ENCODE measurements around the gene TUBGCP6. TPM values are rescaled to one million over a fixed set of nuclear protein-coding genes. Genes with fewer than 3 reads are reported as not detected.

TUBGCP6 gene
- total RNA-seq, 1 experiment from 2014 or later = 38.6 TPM

DNA sequence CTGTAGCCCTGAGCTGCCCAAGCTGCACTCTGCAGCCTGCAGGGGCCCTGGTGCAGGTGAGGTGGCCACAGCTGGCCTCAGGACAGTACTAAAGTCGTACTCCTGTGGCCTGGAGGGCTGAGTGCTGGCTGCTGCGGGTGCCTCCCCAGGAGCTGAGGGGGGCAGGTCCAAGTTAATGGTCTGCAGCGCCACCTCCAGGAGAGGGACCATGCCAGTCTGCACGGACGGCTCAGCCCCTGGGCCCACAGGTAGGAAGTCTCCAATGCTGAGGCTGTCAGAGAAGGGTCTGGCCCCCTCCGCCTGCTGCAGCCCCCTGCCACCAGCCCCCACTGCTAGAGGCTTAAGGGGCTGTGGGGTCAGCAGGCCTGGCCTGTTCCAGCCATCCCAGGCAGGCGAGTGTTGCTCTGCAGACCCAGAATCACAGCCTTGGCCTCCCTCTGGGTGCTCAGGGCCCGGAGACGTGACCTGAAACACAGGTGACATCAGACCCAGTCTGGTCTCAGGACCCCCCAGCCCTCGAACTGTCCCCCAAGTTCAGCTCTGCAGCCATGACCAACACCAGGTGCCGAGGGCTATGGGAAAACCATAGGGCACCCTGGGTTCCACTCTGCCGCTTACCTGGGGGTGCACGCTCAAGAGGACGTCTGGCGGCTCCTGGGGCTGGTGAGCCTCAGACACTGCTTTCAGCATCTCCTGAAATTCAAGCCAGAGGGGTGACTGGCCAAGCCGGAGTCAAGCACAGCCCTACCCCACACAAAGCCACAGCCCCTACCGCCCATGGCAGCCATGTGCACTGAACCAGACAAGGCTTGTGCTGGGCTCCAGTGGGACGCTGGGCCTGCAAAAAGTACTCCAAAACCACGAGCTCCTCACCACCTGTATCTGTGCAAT, 23.2 kb downstream of the TUBGCP6 start:
- no peak overlapping the region for H3K4me3 ChIP-seq (replicated peaks in 1 of 2; ENCODE audit: low read depth in 1 of 2, low read length in 2 of 2)
- H3K79me2 ChIP-seq (ENCODE audit: insufficient read depth, low read length) = no peaks in the 10 kb centered on the region
- H3K9me2 ChIP-seq (ENCODE audit: insufficient read depth) = no peaks in the 10 kb centered on the region
- H3K27ac ChIP-seq (ENCODE audit: low read depth, low read length) = no peak overlapping the region; the same call in 1 of the 2 replicates
- no peak for DNase-seq (ENCODE audit: low read depth, low spot score)
- no peak overlapping the region for H3K4me2 ChIP-seq (ENCODE audit: low read length)
- intact Hi-C loops (cut with micrococcal nuclease) = no loop called here
- H3K9ac ChIP-seq (ENCODE audit: low read length) = no peak overlapping the region
- CTCF ChIA-PET = no interaction called here
- no peak overlapping the region for H2AFZ ChIP-seq (ENCODE audit: low read depth, low read length, poor library complexity, severe bottlenecking)
- peaks cover 26 to 46% of the 10 kb centered on the region in 2 experiments; a peak in 3 of 4 replicates for H3K36me3 ChIP-seq (ENCODE audit: control insufficient read depth in 1 of 2, insufficient read depth in 2 of 2, low read length in 2 of 2)
- no peak for ATAC-seq
- H3K9me3 ChIP-seq (ENCODE audit: control insufficient read depth in 1 of 2, insufficient read depth in 1 of 2, low read depth in 1 of 2, low read length in 2 of 2) = no peaks in the 10 kb centered on the region
- H3K27me3 ChIP-seq (ENCODE audit: insufficient read depth, low read length) = no peaks in the 10 kb centered on the region
- TF ChIP-seq CBX3 (IDR thresholded peaks at IDR 0.05; ENCODE audit: low read depth) = no peak
- peak in 1 of 3 experiments; percentile 25; a peak in 1 of 6 replicates for TF ChIP-seq CTCF (IDR thresholded peaks at IDR 0.05 in 2 of 3, conservative IDR thresholded peaks at IDR 0.05 in 1 of 3; ENCODE audit: borderline replicate concordance in 1 of 3, insufficient read depth in 1 of 3, low read depth in 2 of 3, low read length in 2 of 3)
- peaks cover 0 to 8% of the 10 kb centered on the region in 2 experiments; a peak in 3 of 4 replicates for H3K4me1 ChIP-seq (ENCODE audit: control insufficient read depth in 1 of 2, insufficient read depth in 2 of 2, low read length in 2 of 2)
- BruUV-seq (replicated peaks) = no TSS peak
- POLR2A ChIA-PET = no interaction called here
- no peaks in the 10 kb centered on the region for H4K20me1 ChIP-seq (ENCODE audit: insufficient read depth)
- RAD21 ChIA-PET (ENCODE audit: low non-redundant PET in 1 of 2, low total read pairs in 2 of 2, uncharacterized antibody in 2 of 2, unreplicated experiment in 2 of 2) = no interaction called here

DNA sequence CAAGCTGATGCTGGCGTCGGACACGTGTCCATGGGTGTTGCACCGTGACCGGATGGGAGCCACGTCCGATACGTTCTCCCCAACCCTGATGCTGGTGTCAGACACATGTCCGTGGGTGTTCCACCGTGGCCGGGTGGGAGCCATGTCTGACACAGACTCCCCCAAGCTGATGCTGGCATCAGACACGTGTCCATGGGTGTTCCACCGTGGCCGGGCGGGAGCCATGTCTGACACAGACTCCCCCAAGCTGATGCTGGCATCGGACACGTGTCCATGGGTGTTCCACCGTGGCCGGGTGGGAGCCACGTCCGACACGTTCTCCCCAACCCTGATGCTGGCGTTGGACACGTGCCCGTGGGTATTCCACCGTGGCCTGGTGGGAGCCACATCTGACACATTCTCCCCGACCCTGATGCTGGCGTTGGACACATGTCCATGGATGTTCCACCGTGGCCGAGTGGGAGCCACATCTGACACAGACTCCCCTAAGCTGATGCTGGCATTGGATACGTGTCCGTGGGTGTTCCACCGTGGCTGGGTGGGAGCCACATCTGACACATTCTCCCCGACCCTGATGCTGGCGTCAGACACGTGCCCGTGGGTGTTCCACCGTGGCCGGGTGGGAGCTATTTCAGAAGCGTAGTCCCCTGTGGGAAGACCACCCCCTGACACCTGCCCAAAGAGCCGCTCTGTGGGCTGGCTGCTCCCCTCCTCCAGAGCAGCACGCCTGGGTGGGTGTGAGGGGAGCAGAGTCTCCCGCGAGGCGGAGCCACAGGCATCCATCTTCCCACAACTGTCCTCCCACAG, 24.0 kb downstream of the TUBGCP6 start:
- ChIA-PET RAD21 (ENCODE audit: low non-redundant PET in 1 of 2, low total read pairs in 2 of 2, uncharacterized antibody in 2 of 2, unreplicated experiment in 2 of 2) (no interaction called here), POLR2A (no interaction called here), CTCF (no interaction called here)
- H2AFZ ChIP-seq (ENCODE audit: low read depth, low read length, poor library complexity, severe bottlenecking) = no peak overlapping the region
- H3K9me3 ChIP-seq (ENCODE audit: control insufficient read depth in 1 of 2, insufficient read depth in 1 of 2, low read depth in 1 of 2, low read length in 2 of 2) = no peaks in the 10 kb centered on the region
- intact Hi-C loops (cut with micrococcal nuclease) = no loop called here
- no peak overlapping the region for H3K4me3 ChIP-seq (replicated peaks in 1 of 2; ENCODE audit: low read depth in 1 of 2, low read length in 2 of 2)
- H3K79me2 ChIP-seq (ENCODE audit: insufficient read depth, low read length) = no peaks in the 10 kb centered on the region
- no peaks in the 10 kb centered on the region for H4K20me1 ChIP-seq (ENCODE audit: insufficient read depth)
- peaks cover 30 to 50% of the 10 kb centered on the region in 2 experiments; a peak in 3 of 4 replicates for H3K36me3 ChIP-seq (ENCODE audit: control insufficient read depth in 1 of 2, insufficient read depth in 2 of 2, low read length in 2 of 2)
- H3K9me2 ChIP-seq (ENCODE audit: insufficient read depth) = no peaks in the 10 kb centered on the region
- H3K4me2 ChIP-seq (ENCODE audit: low read length) = no peak overlapping the region
- no peak for ATAC-seq
- no TSS peak for BruUV-seq (replicated peaks)
- no peaks in the 10 kb centered on the region for H3K27me3 ChIP-seq (ENCODE audit: insufficient read depth, low read length)
- DNase-seq (ENCODE audit: low read depth, low spot score) = no peak
- no peak overlapping the region; the same call in 1 of the 2 replicates for H3K27ac ChIP-seq (ENCODE audit: low read depth, low read length)
- H3K4me1 ChIP-seq (ENCODE audit: control insufficient read depth in 1 of 2, insufficient read depth in 2 of 2, low read length in 2 of 2) = peaks cover 0 to 8% of the 10 kb centered on the region in 2 experiments; a peak in 3 of 4 replicates
- TF ChIP-seq ELF1 (IDR thresholded peaks at IDR 0.05; ENCODE audit: borderline replicate concordance, low read depth) (no peak), CTCF (IDR thresholded peaks at IDR 0.05 in 2 of 3, conservative IDR thresholded peaks at IDR 0.05 in 1 of 3; ENCODE audit: borderline replicate concordance in 1 of 3, insufficient read depth in 1 of 3, low read depth in 2 of 3, low read length in 2 of 3) (no peak), YY1 (IDR thresholded peaks at IDR 0.05; ENCODE audit: extremely low read depth, insufficient replicate concordance, low read depth, low read length) (no peak), POLR2AphosphoS5 (IDR thresholded peaks at IDR 0.05; ENCODE audit: low read depth, low read length) (no peak), EZH2phosphoT487 (IDR thresholded peaks at IDR 0.05; ENCODE audit: borderline replicate concordance) (no peak), EGR1 (IDR thresholded peaks at IDR 0.05; ENCODE audit: low read depth) (no peak), SIN3A (IDR thresholded peaks at IDR 0.05; ENCODE audit: low read depth) (no peak), MAX (IDR thresholded peaks at IDR 0.05) (no peak), CEBPB (IDR thresholded peaks at IDR 0.05; ENCODE audit: low read depth) (no peak), SP1 (IDR thresholded peaks at IDR 0.05; ENCODE audit: low read depth) (no peak)
- no peak overlapping the region for H3K9ac ChIP-seq (ENCODE audit: low read length)

All from HCT116 (cell line).